Uterus (tissue), 4 donors: ENCODE results near the gene SNX27. TPM values are rescaled to one million over a fixed set of nuclear protein-coding genes. Genes with fewer than 3 reads are reported as not detected.

Experiments
- DNase-seq, 2 donors: peaks; one replicate each; pipeline ENCODE4 v3.0.0-alpha.2; 2019 to 2020
- H3K27ac ChIP-seq, 2 donors: fragments of 200-600 bp; sonication (generic); 1 replicate in 1 of 2; 2 replicates in 1 of 2; pipeline ENCODE4 v1.5.1; 2016 to 2018
- H3K27me3 ChIP-seq, 2 donors: fragments of 200-600 bp; sonication (generic); one replicate each; pipeline ENCODE4 v1.5.1; 2018 to 2019; ENCODE audit warnings: control low read depth in 1 of 2
- H3K36me3 ChIP-seq, 2 donors: fragments of 200-600 bp; sonication (generic); one replicate each; pipeline ENCODE4 v1.5.1; 2019; ENCODE audit warnings: control low read depth in 1 of 2
- H3K4me1 ChIP-seq, 2 donors: fragments of 200-600 bp; sonication (generic); one replicate each; pipeline ENCODE4 v1.5.1; 2018 to 2019; ENCODE audit warnings: control low read depth in 1 of 2
- H3K4me3 ChIP-seq, 2 donors: fragments of 200-600 bp; sonication (generic); 1 replicate in 1 of 2; 2 replicates in 1 of 2; pipeline ENCODE4 v1.5.1; 2018 to 2019; ENCODE audit warnings: mild to moderate bottlenecking in 1 of 2
- H3K9me3 ChIP-seq, 2 donors: fragments of 200-600 bp; sonication (generic); one replicate each; pipeline ENCODE4 v1.5.1; 2019; ENCODE audit warnings: control low read depth in 1 of 2
- POLR2A ChIP-seq, 2 donors: fragments of 450-650 bp; IDR thresholded peaks; one replicate each; pipeline ENCODE4 v1.6.1; 2016; ENCODE audit warnings: antibody characterized with exemption in 2 of 2, mild to moderate bottlenecking in 1 of 2, moderate library complexity in 1 of 2
- intact Hi-C: fragments of 100-400 bp; cut with DNase I; formaldehyde crosslinking; loops from one replicate; pipeline ENCODE4 v1.15.1; 2023; ENCODE audit warnings: low total_unique reads
- total RNA-seq, 4 donors: library from RNA; depleted of rRNA in 3 of 4; stranded (reverse); fragments of >200 nt in 3 of 4; gene quantifications; one replicate each; pipeline versions ENCODE4 v1.1.0 to v1.2.4, GENCODE V29; 2014 to 2023
- TF ChIP-seq, protein P1 (sequence below), 4 experiments: fragments of 200-600 bp in 2 of 4; fragments of 450-650 bp in 2 of 4; sonication (generic) in 2 of 4; IDR thresholded peaks; one replicate each; pipeline ENCODE4 v1.5.1; 2016 to 2019; ENCODE audit warnings: antibody characterized with exemption in 4 of 4, mild to moderate bottlenecking in 2 of 4, moderate library complexity in 1 of 4
- donor health status: DM: yes; HTN: yes; CAD: no.

Gene SNX27
- total RNA-seq, 4 donors from 2014 or later = 22.3 to 52.7 (median 42.4) TPM

DNA sequence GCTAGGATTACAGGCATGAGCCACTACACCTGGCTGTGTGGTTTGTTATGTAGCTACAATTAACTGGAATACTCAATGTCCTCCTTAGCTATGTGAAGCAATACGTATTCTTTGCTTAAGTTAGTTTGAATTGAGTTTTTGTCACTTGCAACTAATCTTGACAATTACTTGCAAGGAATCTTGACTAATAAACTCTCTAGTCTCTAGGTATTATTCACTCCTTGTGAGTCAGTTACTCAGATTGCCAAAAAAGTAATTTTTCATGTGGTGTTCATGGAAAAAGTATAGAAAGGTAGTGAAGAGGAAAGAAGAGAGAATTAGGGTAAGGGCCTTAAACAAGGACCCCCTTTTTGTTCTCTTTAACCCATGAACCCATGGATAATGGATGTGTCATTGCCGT is 7.6 kb upstream of the SNX27 start:
- intact Hi-C loops = no loop called here
- Histone ChIP-seq H3K4me1 (no peaks in the 10 kb centered on the region), H3K9me3 (no peaks in the 10 kb centered on the region), H3K27ac (no peak overlapping the region), H3K36me3 (no peaks in the 10 kb centered on the region), H3K4me3 (no peak overlapping the region), H3K27me3 (no peaks in the 10 kb centered on the region)
- DNase-seq = no peak
- no peak for TF ChIP-seq POLR2A (IDR thresholded peaks at IDR 0.05)
- TF ChIP-seq, protein P1, sequence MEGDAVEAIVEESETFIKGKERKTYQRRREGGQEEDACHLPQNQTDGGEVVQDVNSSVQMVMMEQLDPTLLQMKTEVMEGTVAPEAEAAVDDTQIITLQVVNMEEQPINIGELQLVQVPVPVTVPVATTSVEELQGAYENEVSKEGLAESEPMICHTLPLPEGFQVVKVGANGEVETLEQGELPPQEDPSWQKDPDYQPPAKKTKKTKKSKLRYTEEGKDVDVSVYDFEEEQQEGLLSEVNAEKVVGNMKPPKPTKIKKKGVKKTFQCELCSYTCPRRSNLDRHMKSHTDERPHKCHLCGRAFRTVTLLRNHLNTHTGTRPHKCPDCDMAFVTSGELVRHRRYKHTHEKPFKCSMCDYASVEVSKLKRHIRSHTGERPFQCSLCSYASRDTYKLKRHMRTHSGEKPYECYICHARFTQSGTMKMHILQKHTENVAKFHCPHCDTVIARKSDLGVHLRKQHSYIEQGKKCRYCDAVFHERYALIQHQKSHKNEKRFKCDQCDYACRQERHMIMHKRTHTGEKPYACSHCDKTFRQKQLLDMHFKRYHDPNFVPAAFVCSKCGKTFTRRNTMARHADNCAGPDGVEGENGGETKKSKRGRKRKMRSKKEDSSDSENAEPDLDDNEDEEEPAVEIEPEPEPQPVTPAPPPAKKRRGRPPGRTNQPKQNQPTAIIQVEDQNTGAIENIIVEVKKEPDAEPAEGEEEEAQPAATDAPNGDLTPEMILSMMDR (IDR thresholded peaks at IDR 0.05) = no peak

DNA sequence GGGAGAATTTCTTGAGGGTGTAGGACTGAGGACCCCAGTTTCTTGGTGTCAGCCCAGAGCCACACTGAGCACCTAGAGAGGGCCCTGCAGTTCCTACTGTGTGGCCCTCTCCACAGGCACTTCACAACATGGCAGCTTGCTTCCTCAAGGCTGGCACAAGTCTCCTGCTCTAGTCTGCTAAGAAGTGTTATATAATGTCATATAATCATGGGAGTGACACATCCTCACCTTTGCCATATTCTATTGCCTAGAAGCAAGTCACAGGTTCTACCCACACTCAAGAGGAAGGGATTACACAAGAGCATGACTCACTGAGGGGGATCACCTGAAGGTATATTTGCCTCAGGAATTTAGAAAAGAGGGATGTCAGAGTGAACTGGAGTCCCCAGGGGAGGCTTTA is 5.5 kb upstream of the SNX27 start:
- Histone ChIP-seq H3K27ac (no peak overlapping the region), H3K27me3 (no peaks in the 10 kb centered on the region), H3K9me3 (no peaks in the 10 kb centered on the region), H3K4me1 (peaks cover 0 to 4% of the 10 kb centered on the region in 2 donors), H3K36me3 (no peaks in the 10 kb centered on the region), H3K4me3 (no peak overlapping the region)
- TF ChIP-seq POLR2A (IDR thresholded peaks at IDR 0.05) = no peak
- TF ChIP-seq, protein P1 (IDR thresholded peaks at IDR 0.05) = no peak
- DNase-seq = no peak
- intact Hi-C loops = no loop called here

DNA sequence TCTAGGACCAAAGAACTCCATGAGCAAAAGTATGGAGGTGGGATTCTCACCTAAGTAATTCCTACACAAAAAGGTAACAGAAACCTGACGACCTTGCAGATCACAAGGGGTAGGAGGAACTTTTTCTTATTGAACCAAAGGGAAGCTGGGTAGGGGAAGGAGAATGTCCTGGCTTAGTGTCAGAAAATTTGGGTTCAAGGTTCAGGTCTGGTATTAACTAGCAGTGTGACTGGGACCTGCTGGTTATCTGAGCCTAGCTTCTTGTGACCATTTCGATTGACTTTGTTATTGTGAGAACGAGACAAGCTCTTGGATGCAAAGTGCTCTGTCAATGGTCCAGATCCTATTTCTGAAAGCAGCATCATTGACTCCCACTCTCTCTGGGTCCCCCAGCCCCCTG is 5.0 kb upstream of the SNX27 start:
- intact Hi-C loops = no loop called here
- no peaks in the 10 kb centered on the region for H3K9me3 ChIP-seq
- no peak overlapping the region for H3K4me3 ChIP-seq
- peaks cover 0 to 4% of the 10 kb centered on the region in 2 donors for H3K4me1 ChIP-seq
- no peaks in the 10 kb centered on the region for H3K27me3 ChIP-seq
- no peaks in the 10 kb centered on the region for H3K36me3 ChIP-seq
- H3K27ac ChIP-seq = no peak overlapping the region
- DNase-seq = no peak
- TF ChIP-seq, protein P1 (IDR thresholded peaks at IDR 0.05) = no peak
- no peak for TF ChIP-seq POLR2A (IDR thresholded peaks at IDR 0.05)

DNA sequence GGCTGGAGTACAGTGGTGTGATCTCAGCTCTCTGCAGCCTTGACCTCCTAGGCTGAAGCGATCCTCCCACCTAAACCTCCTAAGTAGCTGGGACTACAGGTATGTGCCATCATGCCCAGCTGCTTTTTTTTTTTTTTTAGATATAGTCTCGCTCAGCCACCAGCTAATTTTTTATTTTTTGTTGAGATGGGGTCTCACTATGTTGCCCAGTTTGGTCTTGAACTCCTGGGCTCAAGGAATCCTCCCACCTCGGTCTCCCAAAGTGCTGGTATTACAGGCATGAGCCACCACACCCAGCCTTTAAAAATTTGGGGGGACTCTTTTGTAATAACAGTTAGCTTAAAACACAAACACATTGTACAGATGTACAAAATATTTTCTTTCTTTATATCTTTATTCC is 1.7 kb upstream of the SNX27 start:
- intact Hi-C loops = no loop called here

DNA sequence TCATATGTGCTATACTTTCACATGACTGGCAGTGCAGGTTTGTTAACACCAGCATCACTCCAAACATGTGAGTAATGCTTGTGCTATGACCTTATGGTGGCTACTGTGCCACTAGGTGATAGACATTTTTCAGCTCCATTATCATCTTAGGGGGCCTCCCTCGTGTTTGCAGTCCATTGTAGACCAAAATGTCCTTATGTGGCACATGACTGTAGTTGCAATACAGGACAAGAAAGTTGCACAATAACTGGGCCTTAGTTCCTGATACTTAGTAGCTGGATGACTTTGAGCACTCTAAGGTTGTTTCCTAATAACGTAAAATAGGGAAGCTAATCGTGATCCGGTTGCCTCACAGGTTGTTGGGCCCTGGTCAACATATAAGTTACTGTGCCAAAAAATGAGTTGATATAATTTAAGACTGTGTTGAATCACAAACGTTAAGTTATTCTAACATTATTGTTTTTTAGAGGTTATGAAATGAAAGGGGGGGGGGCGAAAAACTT is 511 bp upstream of the SNX27 start:
- Histone ChIP-seq H3K4me3 (no peak overlapping the region), H3K27ac (peak overlapping the region; percentile 92 to 97), H3K4me1 (peaks cover 0 to 4% of the 10 kb centered on the region in 2 donors), H3K36me3 (no peaks in the 10 kb centered on the region), H3K9me3 (no peaks in the 10 kb centered on the region), H3K27me3 (no peaks in the 10 kb centered on the region)
- TF ChIP-seq POLR2A (IDR thresholded peaks at IDR 0.05) = no peak
- TF ChIP-seq, protein P1 (IDR thresholded peaks at IDR 0.05) = no peak
- intact Hi-C loops = no loop called here
- no peak for DNase-seq

More for the DNA sequence above, 1.7 kb upstream of the SNX27 start:
- DNase-seq = no peak
- Histone ChIP-seq H3K4me3 (no peak overlapping the region), H3K27ac (no peak overlapping the region), H3K27me3 (no peaks in the 10 kb centered on the region), H3K4me1 (peaks cover 0 to 4% of the 10 kb centered on the region in 2 donors), H3K9me3 (no peaks in the 10 kb centered on the region), H3K36me3 (no peaks in the 10 kb centered on the region)
- TF ChIP-seq POLR2A (IDR thresholded peaks at IDR 0.05) = no peak
- TF ChIP-seq, protein P1 (IDR thresholded peaks at IDR 0.05) = no peak
